Measurements from ENCODE around the gene ADORA2A. TPM values are rescaled to one million over a fixed set of nuclear protein-coding genes. Genes with fewer than 3 reads are reported as not detected.

The ADORA2A gene
- polyA plus RNA-seq, 2 of the 4 experiments (the other 2 are of a cell fraction) = 0.48 to 1.8 TPM

- DNase-seq (ENCODE audit: low read depth in 1 of 2, low spot score in 1 of 2) = no peak
- ChIA-PET CTCF (interaction anchor here (0.8 to 2.2 kb wide), 4 partner anchors 9 to 49 kb away, joined by 3 to 7 read pairs (median 4); no protein-coding TSS in a partner anchor), POLR2A (no interaction called here)
- Histone ChIP-seq H3K9me3 (no peaks in the 10 kb centered on the region), H3K4me1 (peaks cover 14% of the 10 kb centered on the region), H3K4me2 (peak overlapping the region; percentile 62), H3K27ac (peak overlapping the region in 1 of 2 experiments; percentile 72; a peak in 3 of 6 replicates), H3K4me3 (no peak overlapping the region)
- WGBS (ENCODE audit: missing lambda C conversion rate) = 68% methylated on average over 5 of the region's 5 CpGs
- ATAC-seq = no peak
- TF ChIP-seq ELK1 (IDR thresholded peaks at IDR 0.05; ENCODE audit: low read depth, low read length) = no peak
- no peak for FAIRE-seq
Measured at GRCh38 chr22:24474649-24475255, 47.4 kb downstream of the ADORA2A start.

- Histone ChIP-seq H3K9me3 (no peaks in the 10 kb centered on the region), H3K4me1 (peaks cover 31% of the 10 kb centered on the region), H3K4me2 (no peak overlapping the region; the same call in 2 of the 3 replicates), H3K27ac (peak overlapping the region; percentile 52 to 75; a peak in 4 of 6 replicates), H3K4me3 (no peak overlapping the region)
- no peak for DNase-seq (ENCODE audit: low read depth in 1 of 2, low spot score in 1 of 2)
- no peak for ATAC-seq
- ChIA-PET POLR2A (no interaction called here), CTCF (interaction anchor here (0.6 to 1.9 kb wide), 4 partner anchors 13 to 25 kb away, joined by 3 to 4 read pairs (median 4); no protein-coding TSS in a partner anchor)
- TF ChIP-seq ZFP36 (IDR thresholded peaks at IDR 0.05; ENCODE audit: borderline replicate concordance, partially characterized antibody) = no peak
- no peak for TF ChIP-seq NPAS2 (CRISPR knock-in tag; IDR thresholded peaks at IDR 0.05; ENCODE audit: borderline replicate concordance)
- no peak for TF ChIP-seq CEBPB (IDR thresholded peaks at IDR 0.05)
- TF ChIP-seq ZC3H11A (IDR thresholded peaks at IDR 0.05) = no peak
- no peak for TF ChIP-seq BCL3 (IDR thresholded peaks at IDR 0.05)
- no peak for TF ChIP-seq HEYL (CRISPR knock-in tag; IDR thresholded peaks at IDR 0.05)
- no peak for TF ChIP-seq RARB (CRISPR knock-in tag; IDR thresholded peaks at IDR 0.05)
- TF ChIP-seq HOXB13 (CRISPR knock-in tag; IDR thresholded peaks at IDR 0.05; ENCODE audit: low read depth) = no peak
- no peak for TF ChIP-seq RNF2 (IDR thresholded peaks at IDR 0.05; ENCODE audit: borderline replicate concordance, low read depth)
- TF ChIP-seq ELK1 (IDR thresholded peaks at IDR 0.05; ENCODE audit: low read depth, low read length) = no peak
- TF ChIP-seq RFX5 (IDR thresholded peaks at IDR 0.05) = no peak
- TF ChIP-seq CTCF (IDR thresholded peaks at IDR 0.05) = no peak
- no peak for TF ChIP-seq TFCP2L1 (CRISPR knock-in tag; IDR thresholded peaks at IDR 0.05)
- no peak for TF ChIP-seq ATOH8 (CRISPR knock-in tag; IDR thresholded peaks at IDR 0.05; ENCODE audit: low read depth)
- no peak for TF ChIP-seq KDM1A (IDR thresholded peaks at IDR 0.05; ENCODE audit: low read depth)
- TF ChIP-seq CHD4 (IDR thresholded peaks at IDR 0.05; ENCODE audit: borderline replicate concordance) = no peak
- no peak for TF ChIP-seq MAZ (IDR thresholded peaks at IDR 0.05; ENCODE audit: borderline replicate concordance, low read depth, low read length)
- TF ChIP-seq FOSB (CRISPR knock-in tag; IDR thresholded peaks at IDR 0.05) = no peak
- WGBS (ENCODE audit: missing lambda C conversion rate) = 4% methylated on average over 1 of the region's 1 CpG
- FAIRE-seq = no peak
Measured at GRCh38 chr22:24481641-24482040, 54.2 kb downstream of the ADORA2A start.

Measured in A549 (cell line).